ENCODE results near the gene GPR34. TPM values are rescaled to one million over a fixed set of nuclear protein-coding genes. Genes with fewer than 3 reads are reported as not detected.

The GPR34 gene
- total RNA-seq, 6 experiments from 2014 or later: 1.8 to 3.8 (median 3.2) TPM

- Histone ChIP-seq H3K4me1 (no peaks in the 10 kb centered on the region), H3K9me3 (no peaks in the 10 kb centered on the region), H3K4me3 (no peak overlapping the region), H3K27ac (no peak overlapping the region), H3K27me3 (no peaks in the 10 kb centered on the region), H3K36me3 (no peaks in the 10 kb centered on the region)
- intact Hi-C loops (cut with DNase I): no loop called here
- DNase-seq: no peak
- TF ChIP-seq POLR2A (IDR thresholded peaks at IDR 0.05): no peak
- TF ChIP-seq, protein P1, sequence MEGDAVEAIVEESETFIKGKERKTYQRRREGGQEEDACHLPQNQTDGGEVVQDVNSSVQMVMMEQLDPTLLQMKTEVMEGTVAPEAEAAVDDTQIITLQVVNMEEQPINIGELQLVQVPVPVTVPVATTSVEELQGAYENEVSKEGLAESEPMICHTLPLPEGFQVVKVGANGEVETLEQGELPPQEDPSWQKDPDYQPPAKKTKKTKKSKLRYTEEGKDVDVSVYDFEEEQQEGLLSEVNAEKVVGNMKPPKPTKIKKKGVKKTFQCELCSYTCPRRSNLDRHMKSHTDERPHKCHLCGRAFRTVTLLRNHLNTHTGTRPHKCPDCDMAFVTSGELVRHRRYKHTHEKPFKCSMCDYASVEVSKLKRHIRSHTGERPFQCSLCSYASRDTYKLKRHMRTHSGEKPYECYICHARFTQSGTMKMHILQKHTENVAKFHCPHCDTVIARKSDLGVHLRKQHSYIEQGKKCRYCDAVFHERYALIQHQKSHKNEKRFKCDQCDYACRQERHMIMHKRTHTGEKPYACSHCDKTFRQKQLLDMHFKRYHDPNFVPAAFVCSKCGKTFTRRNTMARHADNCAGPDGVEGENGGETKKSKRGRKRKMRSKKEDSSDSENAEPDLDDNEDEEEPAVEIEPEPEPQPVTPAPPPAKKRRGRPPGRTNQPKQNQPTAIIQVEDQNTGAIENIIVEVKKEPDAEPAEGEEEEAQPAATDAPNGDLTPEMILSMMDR (IDR thresholded peaks at IDR 0.05): no peak
- ATAC-seq: no peak
- WGBS (ENCODE audit: insufficient coverage, low coverage, low lambda C conversion rate, missing lambda C conversion rate): 71% methylated on average over 7 of the region's 7 CpGs
These were observed 48.3 kb downstream of the GPR34 start for GRCh38 chrX:41737065-41737464.

GRCh38 chrX:41739871-41740270 is 51.1 kb downstream of the GPR34 start:
- 57% methylated on average over 1 of the region's 1 CpG for WGBS (ENCODE audit: insufficient coverage, low coverage, low lambda C conversion rate, missing lambda C conversion rate)
- no peak overlapping the region for H3K27ac ChIP-seq
- no peaks in the 10 kb centered on the region for H3K27me3 ChIP-seq
- no peaks in the 10 kb centered on the region for H3K9me3 ChIP-seq
- no peaks in the 10 kb centered on the region for H3K4me1 ChIP-seq
- DNase-seq (no peak), ATAC-seq (no peak)
- H3K4me3 ChIP-seq: no peak overlapping the region
- H3K36me3 ChIP-seq: no peaks in the 10 kb centered on the region
- intact Hi-C loops (cut with DNase I): no loop called here
- no peak for TF ChIP-seq POLR2A (IDR thresholded peaks at IDR 0.05)
- TF ChIP-seq, protein P1 (IDR thresholded peaks at IDR 0.05): no peak

Small RNA genes lying within 50 kb of the gene (small RNA-seq; reads per million reads assigned to genes)
- 0 reads per million in 2 experiments for gene RN7SL144P

Other genes starting within 250 kb of the GPR34 start
- not detected for gene NYX, start 241.6 kb upstream of the GPR34 start, total RNA-seq
- gene GPR82, start 35.2 kb downstream of the GPR34 start, total RNA-seq: under 1 TPM; 0.06 to 0.44 (median 0.20) TPM
- 10 to 100 TPM; 17.8 to 23.8 (median 20.4) TPM for gene CASK, start 234.6 kb downstream of the GPR34 start, total RNA-seq

Data from right lobe of liver (tissue), 6 donors.